Prostate gland (tissue), 2 donors: ENCODE results near the gene PIK3R2.

Source experiments
- POLR2A ChIP-seq: fragments of 450-650 bp; IDR thresholded peaks from one replicate; pipeline ENCODE4 v1.6.1; 2016; ENCODE audit warnings: antibody characterized with exemption, mild to moderate bottlenecking
- TF ChIP-seq, protein P1 (sequence below), 4 experiments: fragments of 200-600 bp in 2 of 4; fragments of 450-650 bp in 2 of 4; sonication (generic) in 2 of 4; IDR thresholded peaks; 1 replicate in 3 of 4; 2 replicates in 1 of 4; pipeline ENCODE4 v1.5.1; 2016 to 2019; ENCODE audit warnings: antibody characterized with exemption in 4 of 4, mild to moderate bottlenecking in 2 of 4, moderate library complexity in 2 of 4

- TF ChIP-seq, protein P1, sequence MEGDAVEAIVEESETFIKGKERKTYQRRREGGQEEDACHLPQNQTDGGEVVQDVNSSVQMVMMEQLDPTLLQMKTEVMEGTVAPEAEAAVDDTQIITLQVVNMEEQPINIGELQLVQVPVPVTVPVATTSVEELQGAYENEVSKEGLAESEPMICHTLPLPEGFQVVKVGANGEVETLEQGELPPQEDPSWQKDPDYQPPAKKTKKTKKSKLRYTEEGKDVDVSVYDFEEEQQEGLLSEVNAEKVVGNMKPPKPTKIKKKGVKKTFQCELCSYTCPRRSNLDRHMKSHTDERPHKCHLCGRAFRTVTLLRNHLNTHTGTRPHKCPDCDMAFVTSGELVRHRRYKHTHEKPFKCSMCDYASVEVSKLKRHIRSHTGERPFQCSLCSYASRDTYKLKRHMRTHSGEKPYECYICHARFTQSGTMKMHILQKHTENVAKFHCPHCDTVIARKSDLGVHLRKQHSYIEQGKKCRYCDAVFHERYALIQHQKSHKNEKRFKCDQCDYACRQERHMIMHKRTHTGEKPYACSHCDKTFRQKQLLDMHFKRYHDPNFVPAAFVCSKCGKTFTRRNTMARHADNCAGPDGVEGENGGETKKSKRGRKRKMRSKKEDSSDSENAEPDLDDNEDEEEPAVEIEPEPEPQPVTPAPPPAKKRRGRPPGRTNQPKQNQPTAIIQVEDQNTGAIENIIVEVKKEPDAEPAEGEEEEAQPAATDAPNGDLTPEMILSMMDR (IDR thresholded peaks at IDR 0.05): no peak
- no peak for TF ChIP-seq POLR2A
These were observed 11.9 kb upstream of the PIK3R2 start for GRCh38 chr19:18141031-18141430.
